Type B pancreatic cell (in vitro differentiated cells): ENCODE results near the gene RPTN. TPM values are rescaled to one million over a fixed set of nuclear protein-coding genes. Genes with fewer than 3 reads are reported as not detected.

Experiments
- DNase-seq: peaks from one replicate; pipeline ENCODE4 v3.0.0; 2021; ENCODE audit warnings: mixed read lengths; ENCODE audit not compliant: unreplicated experiment; ENCODE audit errors: extremely low spot score
- H3K27ac Mint-ChIP-seq: 2 replicates; pipeline ENCODE4 v1.8.0; 2021; ENCODE audit warnings: mild to moderate bottlenecking, mixed read lengths
- H3K27me3 Mint-ChIP-seq: 2 replicates; pipeline ENCODE4 v1.8.0; 2021; ENCODE audit warnings: mixed read lengths
- H3K36me3 Mint-ChIP-seq: 2 replicates; pipeline ENCODE4 v1.8.0; 2021; ENCODE audit warnings: mixed read lengths
- H3K4me1 Mint-ChIP-seq: one replicate; pipeline ENCODE4 v1.8.0; 2021; ENCODE audit warnings: mixed read lengths; ENCODE audit not compliant: unreplicated experiment
- H3K4me3 Mint-ChIP-seq: 2 replicates; pipeline ENCODE4 v1.8.0; 2021; ENCODE audit warnings: mild to moderate bottlenecking, mixed read lengths
- H3K9me3 Mint-ChIP-seq: 2 replicates; pipeline ENCODE4 v1.8.0; 2021; ENCODE audit warnings: mixed read lengths
- CTCF ChIP-seq: fragments of 200-600 bp; sonication (generic); conservative IDR thresholded peaks from 2 replicates; pipeline ENCODE4 v1.5.0; 2021; ENCODE audit warnings: antibody characterized with exemption, mild to moderate bottlenecking
- total RNA-seq: library from RNA; stranded (reverse); gene quantifications from 2 replicates; pipeline ENCODE4 v1.2.1, GENCODE V29; 2021; ENCODE audit warnings: low replicate concordance

Gene RPTN
- total RNA-seq, 1 donor from 2014 or later = 0.34 TPM

DNA sequence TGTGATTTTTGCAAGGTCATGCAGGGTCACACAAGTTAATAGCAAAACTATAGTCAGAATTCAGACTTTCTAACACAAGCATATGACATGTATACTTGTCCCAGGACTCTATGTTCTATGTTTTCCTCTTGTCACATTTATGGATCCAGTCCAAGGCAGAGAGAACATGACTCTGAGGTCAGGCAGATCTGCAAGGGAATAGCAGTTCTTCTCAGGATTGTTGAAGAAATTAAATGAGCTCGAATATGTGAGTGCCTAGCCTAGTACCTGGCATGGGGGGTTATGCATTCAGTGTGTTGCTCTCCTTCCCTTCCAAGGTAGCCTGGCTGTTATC, 9.5 kb upstream of the RPTN start:
- Mint-ChIP-seq H3K9me3 (no peaks in the 10 kb centered on the region), H3K27me3 (no peaks in the 10 kb centered on the region), H3K36me3 (no peaks in the 10 kb centered on the region), H3K27ac (peak overlapping the region; percentile 85), H3K4me3 (no peak overlapping the region), H3K4me1 (no peaks in the 10 kb centered on the region)
- TF ChIP-seq CTCF = no peak
- DNase-seq = no peak

DNA sequence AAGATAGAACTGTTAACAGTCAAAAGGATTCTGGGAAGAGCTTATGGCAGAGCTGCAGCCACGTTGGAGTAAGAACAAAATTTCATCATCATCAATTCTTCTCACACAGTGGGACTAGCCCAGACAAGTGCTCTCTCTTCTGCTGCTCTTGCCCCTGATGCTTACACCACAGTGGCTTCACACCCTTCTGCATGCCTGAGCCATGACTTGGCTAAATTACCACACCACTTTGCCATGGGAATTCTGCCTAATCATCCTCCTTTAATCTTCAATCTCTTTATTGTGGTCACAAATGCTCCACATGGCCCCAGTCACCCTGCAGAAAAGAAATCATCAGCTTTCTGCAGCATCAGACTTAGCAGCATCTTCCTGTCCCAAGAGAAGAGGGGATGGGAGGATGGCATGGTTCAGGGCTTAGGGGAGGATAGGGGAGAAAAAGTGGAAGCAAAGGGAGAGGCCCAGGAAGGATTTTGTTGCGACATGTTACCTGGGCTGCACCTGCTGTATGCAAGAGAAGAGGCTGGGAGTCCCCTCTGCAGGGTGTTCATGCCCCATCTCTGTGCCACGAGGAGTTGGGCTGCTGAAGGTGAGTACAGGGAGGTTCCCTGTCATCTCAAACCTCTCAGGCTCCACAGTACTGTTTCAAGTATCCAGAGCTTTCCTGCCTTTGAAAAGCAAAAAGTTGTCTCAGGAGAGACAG, 9.0 kb upstream of the RPTN start:
- Mint-ChIP-seq H3K27ac (peak overlapping the region; percentile 85), H3K9me3 (no peaks in the 10 kb centered on the region), H3K4me3 (no peak overlapping the region), H3K4me1 (no peaks in the 10 kb centered on the region), H3K36me3 (no peaks in the 10 kb centered on the region), H3K27me3 (no peaks in the 10 kb centered on the region)
- DNase-seq = no peak
- no peak for TF ChIP-seq CTCF

GRCh38 chr1:152166966-152167365, 7.9 kb upstream of the RPTN start:
- Mint-ChIP-seq H3K9me3 (no peaks in the 10 kb centered on the region), H3K4me1 (no peaks in the 10 kb centered on the region), H3K4me3 (no peak overlapping the region), H3K27ac (peak overlapping the region; percentile 85), H3K36me3 (no peaks in the 10 kb centered on the region), H3K27me3 (no peaks in the 10 kb centered on the region)
- no peak for TF ChIP-seq CTCF
- no peak for DNase-seq

DNA sequence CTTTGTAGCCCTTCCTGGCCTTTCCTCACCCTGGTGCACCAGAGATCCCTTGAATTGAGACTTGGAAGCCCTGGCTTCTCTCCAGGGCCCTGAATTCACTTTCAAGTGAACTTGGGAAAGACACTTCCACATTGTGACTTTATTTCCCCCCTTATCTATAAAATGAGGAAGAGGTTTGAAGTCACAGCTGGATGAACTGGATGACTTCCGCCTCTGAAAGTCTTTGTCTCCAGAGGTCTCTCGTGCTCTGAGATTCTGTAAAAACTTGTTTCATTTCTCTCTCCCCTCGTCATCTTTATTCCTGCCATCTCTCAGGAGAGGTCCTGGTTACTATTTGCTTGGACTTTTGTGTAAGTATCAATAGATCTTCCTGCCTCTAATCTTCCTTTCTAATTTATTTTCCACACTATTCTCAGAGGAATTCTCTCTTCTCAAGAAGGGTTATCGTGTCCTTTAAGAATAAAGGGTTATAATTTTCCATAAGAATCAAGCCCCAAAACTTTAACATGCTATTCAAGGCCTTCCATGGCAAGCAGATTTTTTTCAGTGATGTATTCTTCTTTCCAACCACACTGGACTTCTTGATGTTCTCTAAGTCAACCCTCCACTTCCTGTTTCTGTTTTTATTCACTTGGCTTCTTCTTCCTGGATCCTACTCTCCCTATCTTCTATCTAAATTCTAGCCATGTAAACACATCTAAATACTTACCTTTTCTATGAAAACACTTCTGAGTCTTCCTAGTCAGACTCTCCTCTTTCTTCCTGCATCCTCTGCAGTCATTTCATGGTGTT, 6.5 kb upstream of the RPTN start:
- no peak for TF ChIP-seq CTCF
- Mint-ChIP-seq H3K36me3 (no peaks in the 10 kb centered on the region), H3K9me3 (no peaks in the 10 kb centered on the region), H3K27me3 (no peaks in the 10 kb centered on the region), H3K4me1 (no peaks in the 10 kb centered on the region), H3K4me3 (no peak overlapping the region), H3K27ac (no peak overlapping the region)
- DNase-seq = no peak

DNA sequence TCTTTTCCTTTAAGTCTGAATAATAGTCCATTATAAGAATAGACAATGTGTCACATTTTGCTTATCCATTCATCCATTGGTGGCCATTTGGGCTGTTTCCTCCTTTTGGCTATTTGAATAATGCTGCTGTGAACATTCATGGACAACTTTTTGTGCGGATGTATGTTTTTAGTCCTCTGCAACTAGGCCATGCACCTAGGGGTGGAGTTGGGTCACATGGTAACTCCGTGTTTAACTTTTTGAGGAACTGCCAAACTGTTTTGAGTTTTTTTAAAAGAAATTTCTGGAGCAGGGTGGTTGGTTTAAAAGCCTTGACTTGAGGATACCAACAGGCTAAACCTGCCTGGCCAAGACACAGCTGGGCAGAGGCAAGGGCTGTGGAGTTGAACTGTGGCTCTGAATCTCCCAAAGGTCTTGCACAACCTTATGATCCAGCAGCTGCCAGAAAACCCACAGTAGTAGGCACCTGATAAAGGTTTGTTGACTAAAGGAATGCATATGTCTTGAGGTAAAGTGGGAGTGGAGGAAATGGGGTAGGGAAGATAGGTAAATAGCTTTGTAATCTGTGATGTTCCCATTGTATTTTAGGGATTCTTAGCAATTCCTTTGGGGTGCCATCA, 5.6 kb upstream of the RPTN start:
- no peaks in the 10 kb centered on the region for H3K9me3 Mint-ChIP-seq
- H3K27me3 Mint-ChIP-seq = peaks cover 3% of the 10 kb centered on the region
- H3K27ac Mint-ChIP-seq = no peak overlapping the region

More for the DNA sequence above, 5.6 kb upstream of the RPTN start:
- TF ChIP-seq CTCF = no peak
- no peak for DNase-seq
- H3K4me3 Mint-ChIP-seq = no peak overlapping the region
- H3K36me3 Mint-ChIP-seq = no peaks in the 10 kb centered on the region
- no peaks in the 10 kb centered on the region for H3K4me1 Mint-ChIP-seq
